Superior temporal gyrus (tissue), 1 donor: ENCODE measurements around the gene ZBTB25.

Experiments
- DNase-seq: peaks from one replicate; pipeline ENCODE4 v3.0.0-alpha.2; 2016; ENCODE audit errors: extremely low spot score

ZBTB25 gene

GRCh38 chr14:64476438-64476837 is 27.2 kb downstream of the ZBTB25 start:
- DNase-seq, result no peak

- DNase-seq, result no peak
Observed at GRCh38 chr14:64475585-64476273, 27.9 kb downstream of the ZBTB25 start.

- DNase-seq, result no peak
Observed at GRCh38 chr14:64474698-64475097, 28.9 kb downstream of the ZBTB25 start.

- DNase-seq, result no peak
Observed at GRCh38 chr14:64474041-64474440, 29.6 kb downstream of the ZBTB25 start.

GRCh38 chr14:64468451-64468850 is 35.2 kb downstream of the ZBTB25 start:
- no peak for DNase-seq

GRCh38 chr14:64467566-64467965 is 36.1 kb downstream of the ZBTB25 start:
- DNase-seq, result no peak

DNA sequence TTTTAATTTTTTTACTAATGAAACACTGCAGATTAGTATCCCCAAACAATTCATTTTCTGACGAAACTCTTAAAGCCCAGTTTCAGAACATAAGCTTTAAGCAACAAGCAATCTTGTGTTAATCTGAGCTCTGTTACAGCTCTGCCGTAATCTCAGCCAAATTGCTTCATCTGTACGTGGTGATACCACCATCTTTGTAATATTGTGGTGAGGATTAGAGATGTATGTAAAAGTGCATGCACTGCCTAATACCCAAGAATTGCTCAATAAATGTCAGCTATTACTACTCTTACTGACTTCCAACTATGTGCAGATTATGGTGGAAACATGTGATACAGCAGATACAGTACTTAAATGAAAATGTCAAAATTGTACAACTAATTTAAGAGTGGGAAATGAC is 36.5 kb downstream of the ZBTB25 start:
- DNase-seq, result no peak

- no peak for DNase-seq
Observed at GRCh38 chr14:64465831-64466554, 37.6 kb downstream of the ZBTB25 start.

- DNase-seq, result no peak
Observed at GRCh38 chr14:64465191-64465822, 38.3 kb downstream of the ZBTB25 start, which contains the start of gene AKAP5. AKAP5 (plus strand) TSS chr14:64465499; CDS start chr14:64468395, 2,896 bp downstream.

- DNase-seq, result no peak
Observed at GRCh38 chr14:64464651-64465050, 39.0 kb downstream of the ZBTB25 start.

DNA sequence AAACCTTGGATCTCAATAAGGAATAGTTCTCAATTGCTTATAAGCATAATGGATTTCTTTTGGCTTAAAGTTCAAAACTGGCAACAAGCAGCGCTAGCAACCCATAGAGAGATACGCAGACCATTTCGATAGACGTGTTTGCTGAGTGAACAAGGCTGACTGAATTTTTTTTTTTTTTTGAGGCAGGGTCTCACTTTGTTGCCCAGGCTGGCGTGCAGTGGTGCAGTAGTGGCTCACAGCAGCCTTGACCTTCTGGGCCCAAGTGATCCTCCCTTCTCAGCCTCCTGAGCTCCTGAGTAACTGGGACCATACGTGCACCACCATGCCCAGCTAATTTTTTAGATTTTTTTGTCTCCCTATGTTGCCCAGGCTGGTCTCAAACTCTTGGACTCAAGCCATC is 39.8 kb downstream of the ZBTB25 start:
- DNase-seq, result no peak

DNA sequence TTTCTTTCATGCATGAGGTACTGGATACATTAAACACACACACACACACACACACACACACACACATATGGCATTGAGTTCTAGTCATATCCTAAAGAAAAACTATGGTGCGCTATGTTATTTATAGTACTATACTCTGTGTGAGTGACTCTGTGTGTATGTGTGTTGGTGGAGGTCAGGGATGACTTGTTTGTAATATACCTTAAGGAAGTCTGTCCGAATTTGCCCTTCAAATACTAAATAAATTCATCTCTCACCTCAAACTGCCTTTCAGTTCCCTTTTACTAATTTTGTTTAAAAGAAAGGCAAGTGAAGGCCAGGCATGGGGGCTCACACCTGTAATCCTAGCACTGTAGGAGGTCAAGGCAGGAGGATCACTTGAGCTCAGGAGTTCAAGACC is 40.4 kb downstream of the ZBTB25 start:
- no peak for DNase-seq

DNA sequence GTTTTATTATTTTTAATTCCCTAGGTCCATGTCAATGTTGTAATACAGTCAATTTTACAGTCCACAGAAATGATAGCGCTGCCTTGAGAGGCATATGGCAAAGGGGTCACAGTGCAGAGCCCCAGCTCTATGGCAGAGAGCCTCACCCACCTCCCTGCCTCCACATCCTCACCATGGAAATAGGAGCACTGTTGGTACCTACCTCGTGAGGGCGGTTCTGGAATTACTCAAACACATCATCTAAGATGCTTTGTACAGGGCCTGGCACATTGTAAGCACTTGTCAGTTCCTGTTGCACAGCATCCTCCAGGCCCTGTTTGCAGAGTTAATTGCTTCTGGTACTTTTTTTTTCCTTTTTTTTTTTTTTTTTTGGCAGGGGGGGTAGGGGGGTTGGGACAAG is 42.4 kb downstream of the ZBTB25 start:
- DNase-seq, result no peak

- no peak for DNase-seq
Observed at GRCh38 chr14:64459405-64460136, 44.1 kb downstream of the ZBTB25 start.

DNA sequence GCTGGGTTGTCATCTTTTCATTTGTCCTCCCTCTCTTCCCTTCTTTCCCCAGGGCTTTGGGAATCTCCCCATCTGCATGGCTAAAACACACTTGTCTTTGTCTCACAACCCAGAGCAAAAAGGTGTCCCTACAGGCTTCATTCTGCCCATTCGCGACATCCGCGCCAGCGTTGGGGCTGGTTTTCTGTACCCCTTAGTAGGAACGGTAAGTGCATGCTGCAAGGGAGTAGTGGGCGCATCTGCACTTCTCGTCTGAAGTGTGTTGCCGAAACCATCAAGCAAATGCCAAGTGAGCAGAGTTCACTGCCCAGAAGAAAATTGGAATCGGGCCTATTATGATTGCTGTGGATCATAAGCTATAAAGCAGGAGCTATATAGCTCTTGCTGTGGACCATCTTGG is 49.0 kb downstream of the ZBTB25 start:
- no peak for DNase-seq

DNA sequence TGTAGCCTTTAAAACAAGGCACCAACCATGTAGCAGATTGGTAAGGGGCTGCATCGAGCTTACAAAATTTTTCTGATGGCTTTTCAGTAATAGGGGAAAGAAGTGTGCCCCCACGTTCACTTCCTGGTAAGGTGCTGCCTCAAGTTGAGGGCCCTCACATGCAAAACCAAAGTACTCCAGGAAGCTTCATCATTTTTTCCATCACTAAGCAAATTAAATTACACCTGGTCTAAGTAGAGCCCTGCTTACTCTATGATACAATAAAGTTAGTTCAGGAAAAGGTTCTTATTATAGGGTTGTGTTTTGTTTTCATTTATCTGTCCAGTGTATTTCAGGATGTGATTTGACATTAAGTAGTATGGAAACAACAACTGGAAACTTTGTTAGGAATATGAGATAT is 53.4 kb downstream of the ZBTB25 start:
- DNase-seq, result no peak

GRCh38 chr14:64447876-64448670 is 55.6 kb downstream of the ZBTB25 start:
- DNase-seq, result no peak

DNA sequence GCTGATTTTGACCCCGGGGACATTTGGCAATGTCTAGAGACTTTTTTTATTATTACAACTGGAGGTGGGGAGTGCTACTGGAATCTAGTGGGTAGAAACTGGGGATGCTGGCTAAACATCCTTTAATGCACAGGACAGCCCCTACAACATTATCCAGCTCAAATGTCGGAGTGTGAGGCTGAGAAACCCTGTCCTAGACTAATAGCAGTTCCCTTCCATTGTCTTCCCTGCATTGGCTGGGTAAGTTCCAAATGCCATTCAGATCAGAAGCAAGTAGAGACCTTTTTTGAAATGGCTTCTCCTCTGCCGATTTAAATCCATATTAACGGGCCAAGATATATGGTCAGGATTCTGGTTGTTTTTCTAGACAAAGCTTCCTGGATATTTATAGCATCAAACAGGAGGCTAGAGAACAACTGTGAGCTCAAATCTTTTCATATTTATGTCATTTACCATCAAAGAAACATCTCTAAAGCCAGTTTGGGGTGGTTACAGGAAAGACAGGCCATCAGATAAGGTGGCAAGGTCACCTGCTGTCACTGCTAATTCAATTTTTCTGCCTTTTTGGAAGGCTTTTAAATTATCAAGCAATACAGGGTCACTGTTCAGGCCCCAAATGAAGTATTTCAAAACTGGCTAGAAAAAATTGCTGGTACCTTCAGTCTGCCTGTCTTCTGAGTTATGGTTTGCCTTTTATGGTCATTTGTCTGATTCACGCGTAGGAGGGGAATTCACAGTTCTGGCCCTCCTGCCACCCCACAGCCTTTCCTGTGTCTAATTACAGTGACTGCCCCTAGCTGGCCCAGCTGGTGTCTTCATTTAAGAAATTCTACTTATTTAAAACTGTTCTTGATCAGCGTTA is 58.4 kb downstream of the ZBTB25 start:
- DNase-seq, result peak; percentile 35

GRCh38 chr14:64444140-64444539 is 59.5 kb downstream of the ZBTB25 start:
- no peak for DNase-seq

DNA sequence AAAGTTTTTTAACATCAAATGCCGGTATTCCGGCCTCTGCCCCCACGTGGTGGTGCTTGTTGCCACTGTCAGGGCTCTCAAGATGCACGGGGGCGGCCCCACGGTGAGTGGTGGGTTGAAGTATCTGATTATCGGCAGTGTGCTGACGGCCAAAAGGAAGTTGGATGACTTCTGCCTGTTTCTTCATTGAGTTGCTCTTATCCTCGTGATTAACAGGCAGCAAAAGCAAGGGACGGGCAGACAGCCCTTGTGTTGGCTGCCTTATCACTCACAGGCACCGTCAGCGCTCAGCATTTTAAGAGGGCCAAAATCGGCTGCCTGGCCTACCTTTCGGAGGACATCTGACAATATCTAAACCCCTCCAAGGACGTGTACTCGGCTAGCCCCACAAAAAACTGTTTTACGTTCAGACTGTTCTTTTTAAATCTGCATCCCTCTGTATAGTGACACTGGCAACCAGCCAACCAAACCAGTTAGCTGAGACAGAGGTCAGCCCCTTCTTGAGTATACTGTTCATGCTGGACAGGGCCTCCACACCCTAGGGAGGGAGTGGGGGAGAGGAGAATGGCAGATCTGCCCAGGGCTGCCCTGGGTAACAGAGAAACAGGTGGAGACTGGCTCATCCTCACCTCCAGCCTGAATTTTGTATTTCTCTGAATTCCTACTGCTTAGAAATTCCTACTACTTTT is 61.2 kb downstream of the ZBTB25 start:
- DNase-seq, result no peak
